H9 (cell line): ENCODE results near the gene NHSL1. TPM values are rescaled to one million over a fixed set of nuclear protein-coding genes. Genes with fewer than 3 reads are reported as not detected.
"Not testable (repeated sequence)": the region's sequence is repeated elsewhere in the genome, so short reads cannot be mapped to it uniquely, and the experiment has no call there.

Experiments
- DNase-seq: peaks from one replicate; pipeline ENCODE4 v3.0.0-alpha.2; 2017
- H2AFZ ChIP-seq: one replicate; pipeline ENCODE4 v1.6.1; 2013; ENCODE audit warnings: mild to moderate bottlenecking, low read length, control low read depth, moderate library complexity
- H2AK5ac ChIP-seq: 2 replicates; pipeline ENCODE4 v1.6.1; 2013; ENCODE audit warnings: low read length, control low read depth, mixed read lengths; ENCODE audit not compliant: insufficient read length
- H2BK120ac ChIP-seq: one replicate; pipeline ENCODE4 v1.6.1; 2013; ENCODE audit warnings: low read depth, mild to moderate bottlenecking, low read length, control low read depth, inconsistent platforms; ENCODE audit not compliant: poor library complexity, severe bottlenecking
- H2BK12ac ChIP-seq: 2 replicates; pipeline ENCODE4 v1.6.1; 2013; ENCODE audit warnings: low read length, control low read depth, mixed read lengths, low read depth; ENCODE audit not compliant: insufficient read length
- H2BK15ac ChIP-seq: 2 replicates; pipeline ENCODE4 v1.6.1; 2013; ENCODE audit warnings: low read depth, low read length, control low read depth
- H2BK20ac ChIP-seq: one replicate; pipeline ENCODE4 v1.6.1; 2013; ENCODE audit warnings: low read depth, mild to moderate bottlenecking, low read length, control low read depth, inconsistent platforms; ENCODE audit not compliant: poor library complexity, severe bottlenecking
- H2BK5ac ChIP-seq: 2 replicates; pipeline ENCODE4 v1.6.1; 2013; ENCODE audit warnings: low read length, control low read depth, mixed read lengths; ENCODE audit not compliant: insufficient read length
- H3K14ac ChIP-seq: 2 replicates; pipeline ENCODE4 v1.6.1; 2013; ENCODE audit warnings: low read length, control low read depth; ENCODE audit not compliant: insufficient read depth
- H3K18ac ChIP-seq: 2 replicates; pipeline ENCODE4 v1.6.1; 2013; ENCODE audit warnings: low read depth, mild to moderate bottlenecking, mixed read lengths, low read length, control low read depth; ENCODE audit not compliant: insufficient read length
- H3K23ac ChIP-seq: 2 replicates; pipeline ENCODE4 v1.6.1; 2013; ENCODE audit warnings: low read length, control low read depth, mixed read lengths, low read depth; ENCODE audit not compliant: insufficient read length
- H3K23me2 ChIP-seq: 2 replicates; pipeline ENCODE4 v1.6.1; 2013; ENCODE audit warnings: low read depth, mild to moderate bottlenecking, mixed read lengths, low read length, control low read depth; ENCODE audit not compliant: insufficient read length, poor library complexity, severe bottlenecking
- H3K27ac ChIP-seq: 2 replicates; pipeline ENCODE4 v1.5.1; 2013; ENCODE audit warnings: low read length, control low read depth, mixed read lengths, low read depth; ENCODE audit not compliant: insufficient read length
- H3K27me3 ChIP-seq: 2 replicates; pipeline ENCODE4 v1.6.1; 2013; ENCODE audit warnings: low read length, control low read depth, inconsistent platforms; ENCODE audit not compliant: insufficient read depth
- H3K4ac ChIP-seq: 2 replicates; pipeline ENCODE4 v1.6.1; 2013; ENCODE audit warnings: low read depth, mild to moderate bottlenecking, control low read depth, inconsistent platforms, low read length, moderate library complexity
- H3K4me1 ChIP-seq: 2 replicates; pipeline ENCODE4 v1.6.1; 2013; ENCODE audit warnings: low read length, control low read depth, inconsistent platforms; ENCODE audit not compliant: insufficient read depth
- H3K4me2 ChIP-seq: 2 replicates; pipeline ENCODE4 v1.6.1; 2013; ENCODE audit warnings: low read length, control low read depth, mixed read lengths; ENCODE audit not compliant: insufficient read length, insufficient read depth
- H3K56ac ChIP-seq: 2 replicates; pipeline ENCODE4 v1.6.1; 2013; ENCODE audit warnings: low read depth, mild to moderate bottlenecking, mixed read lengths, low read length, control low read depth; ENCODE audit not compliant: insufficient read length
- H3K79me1 ChIP-seq: 2 replicates; pipeline ENCODE4 v1.6.1; 2013; ENCODE audit warnings: low read depth, mild to moderate bottlenecking, moderate library complexity, low read length, control low read depth, inconsistent platforms; ENCODE audit not compliant: insufficient read depth, poor library complexity, severe bottlenecking
- H3K79me2 ChIP-seq: 2 replicates; pipeline ENCODE4 v1.6.1; 2013; ENCODE audit warnings: low read length, control low read depth, inconsistent platforms; ENCODE audit not compliant: insufficient read depth
- H3K9ac ChIP-seq: 2 replicates; pipeline ENCODE4 v1.6.1; 2013; ENCODE audit warnings: low read length, control low read depth, mixed read lengths; ENCODE audit not compliant: insufficient read length; ENCODE audit errors: extremely low read depth
- H3K9me3 ChIP-seq: one replicate; pipeline ENCODE4 v1.6.1; 2013; ENCODE audit warnings: low read depth, low read length, inconsistent platforms; ENCODE audit not compliant: control insufficient read depth
- H3T11ph ChIP-seq: one replicate; pipeline ENCODE4 v1.6.1; 2013; ENCODE audit warnings: mild to moderate bottlenecking, low read length, control low read depth, inconsistent platforms
- H4K20me1 ChIP-seq: one replicate; pipeline ENCODE4 v1.6.1; 2013; ENCODE audit not compliant: control insufficient read depth, insufficient read length, insufficient read depth
- H4K5ac ChIP-seq: 2 replicates; pipeline ENCODE4 v1.6.1; 2013; ENCODE audit warnings: low read depth, mild to moderate bottlenecking, mixed read lengths, low read length, control low read depth; ENCODE audit not compliant: insufficient read length
- H4K8ac ChIP-seq: replicated peaks from 2 replicates; pipeline ENCODE4 v1.6.1; 2013; ENCODE audit warnings: low read length, control low read depth, mixed read lengths, low read depth; ENCODE audit not compliant: insufficient read length
- H4K91ac ChIP-seq: 2 replicates; pipeline ENCODE4 v1.6.1; 2013; ENCODE audit warnings: low read depth, mild to moderate bottlenecking, moderate library complexity, mixed read lengths, low read length, control low read depth; ENCODE audit not compliant: insufficient read length
- H3K27ac Mint-ChIP-seq, 3 experiments: 2 replicates in 2 of 3; 3 replicates in 1 of 3; pipeline ENCODE4 v1.8.0; 2020 to 2021; ENCODE audit warnings: mixed read lengths in 3 of 3, mild to moderate bottlenecking in 1 of 3, moderate library complexity in 1 of 3
- H3K27me3 Mint-ChIP-seq: 2 replicates; pipeline ENCODE4 v1.8.0; 2021; ENCODE audit warnings: low read depth, mild to moderate bottlenecking, moderate library complexity, mixed read lengths
- H3K36me3 Mint-ChIP-seq, 3 experiments: 2 replicates in 2 of 3; 3 replicates in 1 of 3; pipeline ENCODE4 v1.8.0; 2020 to 2021; ENCODE audit warnings: low read depth in 3 of 3, mixed read lengths in 3 of 3; ENCODE audit not compliant: insufficient read depth in 1 of 3
- H3K4me1 Mint-ChIP-seq, 2 experiments: 2 replicates each; pipeline ENCODE4 v1.8.0; 2020; ENCODE audit warnings: mixed read lengths in 2 of 2
- H3K4me3 Mint-ChIP-seq, 2 experiments: 2 replicates in 1 of 2; 3 replicates in 1 of 2; pipeline ENCODE4 v1.8.0; 2020 to 2021; ENCODE audit warnings: mild to moderate bottlenecking in 2 of 2, mixed read lengths in 2 of 2, moderate library complexity in 1 of 2
- H3K9me3 Mint-ChIP-seq, 2 experiments: 2 replicates in 1 of 2; 3 replicates in 1 of 2; pipeline ENCODE4 v1.8.0; 2020; ENCODE audit warnings: mild to moderate bottlenecking in 2 of 2, mixed read lengths in 2 of 2, moderate library complexity in 1 of 2
- CTCF ChIP-seq: fragments of 200-600 bp; sonication (generic); conservative IDR thresholded peaks from 3 replicates; pipeline ENCODE4 v1.8.0; 2021; ENCODE audit warnings: antibody characterized with exemption, mild to moderate bottlenecking
- WGBS: extraction: QIAGEN DNeasy Blood & Tissue Kit; methylation state at CpG from one replicate; pipeline ENCODE4 v1.1.7; 2013; ENCODE audit warnings: missing lambda C conversion rate, low lambda C conversion rate, mixed read lengths; ENCODE audit not compliant: insufficient read length; ENCODE audit errors: extremely low coverage; 5-methylcytosine and 5-hydroxymethylcytosine counted together
- total RNA-seq: library from RNA; stranded (reverse); gene quantifications from 2 replicates; pipeline ENCODE4 v1.2.1, GENCODE V29; 2021

The NHSL1 gene
- total RNA-seq, 1 experiment from 2014 or later, result 28.7 TPM

- no peak overlapping the region for H3K4ac ChIP-seq
- H3K4me1 ChIP-seq, result no peaks in the 10 kb centered on the region
- no peak overlapping the region for H2BK120ac ChIP-seq
- no peak overlapping the region for H2AK5ac ChIP-seq
- no peak overlapping the region for H3K23ac ChIP-seq
- H3K9ac ChIP-seq, result no peak overlapping the region
- no peak overlapping the region for H2BK15ac ChIP-seq
- no peaks in the 10 kb centered on the region for H3K9me3 ChIP-seq
- peaks cover 6 to 9% of the 10 kb centered on the region in 2 experiments; a peak in 3 of 4 replicates for H3K4me1 Mint-ChIP-seq
- no peaks in the 10 kb centered on the region for H4K20me1 ChIP-seq
- no peak overlapping the region for H2BK12ac ChIP-seq
- H2BK20ac ChIP-seq, result no peak overlapping the region
- no peaks in the 10 kb centered on the region for H3K79me1 ChIP-seq
- H2AFZ ChIP-seq, result no peak overlapping the region
- no peaks in the 10 kb centered on the region for H3K9me3 Mint-ChIP-seq
- no peak overlapping the region for H3K27ac ChIP-seq
- H4K8ac ChIP-seq, result no peak overlapping the region
- H3K56ac ChIP-seq, result no peak overlapping the region
- no CpG with 5 or more reads among the region's 5 CpGs for WGBS
- TF ChIP-seq CTCF, result no peak
- no peak overlapping the region for H3T11ph ChIP-seq
- H4K91ac ChIP-seq, result no peak overlapping the region
- H3K14ac ChIP-seq, result no peak overlapping the region
- H3K4me3 Mint-ChIP-seq, result no peak overlapping the region
- H3K27me3 Mint-ChIP-seq, result no peaks in the 10 kb centered on the region
- peak overlapping the region in 1 of 3 experiments; percentile 12; a peak in 1 of 7 replicates for H3K27ac Mint-ChIP-seq
- H3K36me3 Mint-ChIP-seq, result peaks cover 4 to 18% (median 9%) of the 10 kb centered on the region in 3 experiments; a peak in 6 of 7 replicates
- no peak overlapping the region for H4K5ac ChIP-seq
- H3K23me2 ChIP-seq, result no peaks in the 10 kb centered on the region
- no peak overlapping the region for H3K4me2 ChIP-seq
- no peak overlapping the region for H2BK5ac ChIP-seq
- no peaks in the 10 kb centered on the region for H3K79me2 ChIP-seq
- H3K27me3 ChIP-seq, result no peaks in the 10 kb centered on the region
- DNase-seq, result no peak
- no peak overlapping the region for H3K18ac ChIP-seq
These were observed 72.7 kb downstream of the NHSL1 start for GRCh38 chr6:138426500-138427123.

GRCh38 chr6:138425256-138425655, 74.0 kb downstream of the NHSL1 start:
- H3K79me1 ChIP-seq, H2BK15ac ChIP-seq, H3K9me3 ChIP-seq, H4K5ac ChIP-seq, H2AK5ac ChIP-seq, H3K4me3 Mint-ChIP-seq, H3K18ac ChIP-seq, H3T11ph ChIP-seq, H3K14ac ChIP-seq, H2BK20ac ChIP-seq, H2BK12ac ChIP-seq, DNase-seq, H3K4me1 ChIP-seq, H3K9me3 Mint-ChIP-seq, H3K4me2 ChIP-seq, H3K27me3 Mint-ChIP-seq, H3K23me2 ChIP-seq, H3K79me2 ChIP-seq, H3K4me1 Mint-ChIP-seq, H4K91ac ChIP-seq, H2AFZ ChIP-seq, H3K56ac ChIP-seq, H4K8ac ChIP-seq, H3K4ac ChIP-seq, H3K23ac ChIP-seq, H3K27me3 ChIP-seq, H2BK5ac ChIP-seq, H3K9ac ChIP-seq, H3K27ac ChIP-seq, H2BK120ac ChIP-seq, H4K20me1 ChIP-seq: not testable (repeated sequence)
- Mint-ChIP-seq H3K27ac (peak overlapping the region in 1 of 3 experiments; percentile 92; a peak in 4 of 7 replicates), H3K36me3 (peaks cover 9 to 29% (median 13%) of the 10 kb centered on the region in 3 experiments)
- no CpG with 5 or more reads among the region's 7 CpGs for WGBS
